Upper lobe of left lung (tissue), 4 donors: ENCODE results near the gene MSI2.

Source experiments
- POLR2A ChIP-seq, 4 donors: fragments of 450-650 bp; IDR thresholded peaks; one replicate each; pipeline ENCODE4 v1.5.1; 2016 to 2017; ENCODE audit warnings: antibody characterized with exemption in 4 of 4, mild to moderate bottlenecking in 2 of 4
- POLR2AphosphoS5 ChIP-seq, 2 donors: sonication (generic); formaldehyde crosslinking; IDR thresholded peaks; one replicate each; pipeline ENCODE4 v1.5.1; 2017; ENCODE audit warnings: antibody characterized with exemption in 2 of 2
- TF ChIP-seq, protein P1 (sequence below), 6 experiments: fragments of 450-650 bp in 4 of 6; fragments of 200-600 bp in 2 of 6; sonication (generic) in 2 of 6; IDR thresholded peaks; one replicate each; pipeline ENCODE4 v1.5.1; 2016 to 2019; ENCODE audit warnings: antibody characterized with exemption in 6 of 6

DNA sequence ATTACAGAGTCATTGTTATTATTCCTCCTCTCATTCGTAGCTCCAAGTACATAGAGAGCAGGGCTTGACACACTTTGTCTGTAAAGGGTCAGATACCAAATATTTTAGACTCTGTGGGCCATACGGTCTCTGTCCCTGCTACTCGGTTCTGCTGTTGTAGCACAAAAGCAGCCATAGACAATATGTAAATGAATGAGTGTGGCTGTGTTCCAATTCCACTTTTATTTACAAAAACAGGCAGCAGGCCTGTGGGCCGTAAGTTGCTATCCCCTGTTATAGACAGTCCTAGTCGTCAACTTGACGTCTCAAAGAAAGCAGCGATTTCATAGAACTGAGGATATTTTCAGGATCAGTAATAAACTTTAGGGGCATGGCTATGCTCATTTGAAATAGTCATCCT, 161.6 kb downstream of the MSI2 start:
- TF ChIP-seq, protein P1, sequence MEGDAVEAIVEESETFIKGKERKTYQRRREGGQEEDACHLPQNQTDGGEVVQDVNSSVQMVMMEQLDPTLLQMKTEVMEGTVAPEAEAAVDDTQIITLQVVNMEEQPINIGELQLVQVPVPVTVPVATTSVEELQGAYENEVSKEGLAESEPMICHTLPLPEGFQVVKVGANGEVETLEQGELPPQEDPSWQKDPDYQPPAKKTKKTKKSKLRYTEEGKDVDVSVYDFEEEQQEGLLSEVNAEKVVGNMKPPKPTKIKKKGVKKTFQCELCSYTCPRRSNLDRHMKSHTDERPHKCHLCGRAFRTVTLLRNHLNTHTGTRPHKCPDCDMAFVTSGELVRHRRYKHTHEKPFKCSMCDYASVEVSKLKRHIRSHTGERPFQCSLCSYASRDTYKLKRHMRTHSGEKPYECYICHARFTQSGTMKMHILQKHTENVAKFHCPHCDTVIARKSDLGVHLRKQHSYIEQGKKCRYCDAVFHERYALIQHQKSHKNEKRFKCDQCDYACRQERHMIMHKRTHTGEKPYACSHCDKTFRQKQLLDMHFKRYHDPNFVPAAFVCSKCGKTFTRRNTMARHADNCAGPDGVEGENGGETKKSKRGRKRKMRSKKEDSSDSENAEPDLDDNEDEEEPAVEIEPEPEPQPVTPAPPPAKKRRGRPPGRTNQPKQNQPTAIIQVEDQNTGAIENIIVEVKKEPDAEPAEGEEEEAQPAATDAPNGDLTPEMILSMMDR (IDR thresholded peaks at IDR 0.05) = no peak
- TF ChIP-seq POLR2A (IDR thresholded peaks at IDR 0.05) (no peak), POLR2AphosphoS5 (IDR thresholded peaks at IDR 0.05) (no peak)
